GM19467 (cell line): Measurements from ENCODE around the gene PDZD7.

Source experiments
- ATAC-seq: cut with Tn5 transposase; IDR thresholded peaks from one replicate; pipeline ENCODE4 v1.9.1; 2021; ENCODE audit warnings: mild to moderate bottlenecking, moderate library complexity; ENCODE audit not compliant: unreplicated experiment

Gene PDZD7

GRCh38 chr10:101031128-101031795 is at the start of gene PDZD7, which contains the start of gene SFXN3:
PDZD7 (minus strand) TSS chr10:101031129; CDS start chr10:101030219, 910 bp downstream.
SFXN3 (plus strand) TSS chr10:101031234; CDS start chr10:101034695, 3,461 bp downstream.
- ATAC-seq = peak; percentile 91

DNA sequence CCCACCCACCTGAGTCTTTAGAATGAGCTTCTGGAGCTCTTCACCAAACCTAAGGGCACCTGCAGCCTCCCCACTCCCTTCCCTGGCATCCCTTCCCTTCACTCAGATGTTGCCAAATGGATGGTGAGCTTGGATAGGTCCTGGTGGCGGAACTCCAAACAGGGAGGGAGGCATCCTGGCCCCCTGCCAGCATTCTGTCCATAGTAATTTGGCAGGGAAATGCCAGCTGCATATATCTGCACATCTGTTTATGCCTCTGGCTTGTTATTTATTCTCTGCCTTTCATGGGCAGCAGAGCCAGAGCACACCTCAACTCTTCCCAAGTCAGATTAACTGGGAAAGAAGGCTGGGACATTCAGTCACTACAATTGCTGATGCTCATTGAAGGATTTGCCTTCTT is 48.9 kb upstream of the PDZD7 start:
- ATAC-seq = no peak

- ATAC-seq = no peak
Measured at GRCh38 chr10:101076630-101077029, 45.7 kb upstream of the PDZD7 start.

GRCh38 chr10:101075775-101076174 is 44.8 kb upstream of the PDZD7 start:
- ATAC-seq = no peak

DNA sequence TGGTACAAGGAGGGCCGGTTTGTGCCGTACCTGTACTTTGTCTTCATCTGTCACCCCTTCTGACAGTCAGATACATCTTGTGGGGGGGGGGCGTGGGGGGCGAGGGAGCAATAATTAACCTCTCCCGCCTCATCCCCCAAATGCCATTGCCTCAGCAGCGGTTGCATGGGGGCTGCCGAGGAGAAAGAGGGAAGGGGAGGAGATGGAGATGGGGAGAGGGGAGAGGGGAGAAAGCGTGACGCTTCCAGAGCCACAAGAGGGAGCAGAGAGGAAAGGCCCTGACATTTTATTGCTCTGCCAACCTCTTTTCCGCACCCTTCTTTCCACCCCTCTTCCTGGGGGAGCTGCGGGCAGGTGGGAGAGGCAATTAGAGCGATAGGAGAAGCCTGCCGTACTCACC is 42.7 kb upstream of the PDZD7 start:
- ATAC-seq = no peak

DNA sequence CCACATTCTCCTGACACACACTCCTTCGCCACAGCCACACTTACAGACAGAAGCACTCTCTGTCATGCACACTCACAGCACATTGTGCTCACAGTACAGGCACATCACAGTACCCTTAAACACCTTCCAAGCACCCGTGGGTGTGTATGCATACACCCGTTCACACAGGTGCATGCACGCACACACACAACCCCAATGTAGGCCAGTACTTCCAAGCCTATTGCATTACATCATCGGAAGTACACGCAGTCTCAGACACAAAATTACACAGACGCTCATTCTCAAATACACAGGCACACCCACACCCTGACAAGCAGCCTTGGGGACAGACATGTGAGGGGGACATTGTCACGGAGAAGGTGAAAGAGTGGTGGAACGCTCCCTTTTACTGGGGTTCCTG is 42.0 kb upstream of the PDZD7 start:
- no peak for ATAC-seq

- ATAC-seq = no peak
Measured at GRCh38 chr10:101071885-101072433, 41.0 kb upstream of the PDZD7 start.

GRCh38 chr10:101071267-101071884 is 40.4 kb upstream of the PDZD7 start:
- ATAC-seq = no peak

- no peak for ATAC-seq
Measured at GRCh38 chr10:101070098-101070497, 39.2 kb upstream of the PDZD7 start.

DNA sequence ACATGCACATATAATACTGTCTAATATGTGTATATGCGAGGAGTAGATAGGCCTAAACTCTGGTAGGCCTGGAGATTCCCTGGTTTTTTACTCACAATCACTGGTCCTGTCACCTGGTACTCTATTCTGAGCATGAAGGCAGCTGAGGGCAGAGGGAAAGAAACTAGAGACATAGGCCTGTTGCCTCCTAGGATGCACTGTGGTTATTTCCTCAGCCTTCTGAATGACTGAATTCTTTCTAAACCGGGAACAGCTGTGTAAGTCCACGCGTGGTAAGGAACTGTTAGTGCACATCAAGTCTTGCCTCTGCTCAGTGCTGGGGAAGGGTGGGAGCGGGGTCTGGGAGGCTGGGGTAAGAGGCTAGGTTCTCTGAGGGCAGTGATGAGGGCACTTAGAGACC is 38.5 kb upstream of the PDZD7 start:
- ATAC-seq = no peak

- ATAC-seq = no peak
Measured at GRCh38 chr10:101067356-101068083, 36.6 kb upstream of the PDZD7 start.

GRCh38 chr10:101066896-101067355 is 36.0 kb upstream of the PDZD7 start:
- ATAC-seq = no peak

DNA sequence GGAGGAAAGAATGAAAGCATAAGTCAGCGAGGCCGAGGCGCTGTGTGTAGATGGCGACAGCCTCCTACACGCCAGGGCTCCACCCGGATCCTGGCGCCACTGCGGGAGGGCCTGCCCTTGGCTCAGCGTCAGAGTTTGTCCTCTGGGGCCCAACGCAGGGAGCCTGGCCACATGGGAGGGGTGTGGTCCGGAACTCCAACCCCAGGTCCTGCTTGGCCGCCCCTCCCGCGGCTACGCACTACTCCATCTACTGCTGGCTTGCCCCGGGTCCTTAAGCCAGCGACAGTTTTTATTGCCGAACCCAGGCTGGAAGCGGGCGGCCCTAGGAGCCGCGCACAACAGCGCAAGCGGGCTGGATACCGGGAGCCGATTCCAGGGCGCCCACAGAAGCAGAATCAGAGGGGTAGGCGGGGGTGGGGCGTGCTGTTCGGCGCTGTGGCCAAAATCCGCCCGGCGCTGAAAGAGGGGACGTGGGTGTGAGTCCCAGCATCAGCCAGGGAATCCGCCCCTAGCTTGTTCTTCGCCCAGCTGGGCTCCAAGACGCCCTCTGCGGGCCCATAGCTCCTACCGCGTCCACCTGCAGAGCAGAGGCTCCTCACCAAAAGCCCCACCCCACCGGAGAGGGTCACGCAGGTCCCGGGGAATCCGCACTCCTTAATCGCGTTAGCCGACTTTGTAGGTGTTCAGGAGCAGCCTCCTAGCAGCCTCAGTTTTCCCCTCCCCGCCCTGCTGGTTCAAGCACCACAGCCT is 35.4 kb upstream of the PDZD7 start:
- no peak for ATAC-seq

DNA sequence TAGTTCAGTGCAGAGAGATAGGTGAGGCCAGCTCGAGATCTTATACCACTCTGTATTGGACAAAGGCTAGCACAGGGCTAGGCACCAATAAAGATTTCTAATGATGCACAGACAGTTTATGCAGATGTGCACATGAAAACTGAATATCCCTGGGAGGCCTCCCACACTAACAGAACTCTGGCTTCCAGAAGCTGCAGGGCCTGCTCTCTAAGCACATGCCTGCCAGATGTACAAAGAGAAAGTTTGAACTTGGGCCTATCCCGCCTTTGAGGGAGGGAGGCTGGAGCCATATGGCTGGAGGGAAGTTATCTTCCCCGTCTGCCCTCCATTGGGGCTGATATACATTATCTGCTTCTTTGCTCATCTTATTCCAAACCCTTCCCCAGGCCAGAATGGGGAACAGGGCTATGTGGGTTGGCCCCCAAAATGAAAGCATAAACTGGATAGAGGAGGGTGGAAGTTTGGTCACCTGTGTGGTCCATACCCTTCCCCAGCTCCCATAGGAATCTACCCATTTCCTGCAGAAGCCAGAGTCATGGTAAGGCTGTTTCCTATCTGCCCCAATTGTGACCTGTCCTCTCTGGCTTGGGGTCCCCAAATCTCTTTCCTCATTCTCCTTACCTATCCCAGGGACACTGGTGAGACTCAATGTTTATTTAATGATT is 34.7 kb upstream of the PDZD7 start:
- ATAC-seq = no peak

DNA sequence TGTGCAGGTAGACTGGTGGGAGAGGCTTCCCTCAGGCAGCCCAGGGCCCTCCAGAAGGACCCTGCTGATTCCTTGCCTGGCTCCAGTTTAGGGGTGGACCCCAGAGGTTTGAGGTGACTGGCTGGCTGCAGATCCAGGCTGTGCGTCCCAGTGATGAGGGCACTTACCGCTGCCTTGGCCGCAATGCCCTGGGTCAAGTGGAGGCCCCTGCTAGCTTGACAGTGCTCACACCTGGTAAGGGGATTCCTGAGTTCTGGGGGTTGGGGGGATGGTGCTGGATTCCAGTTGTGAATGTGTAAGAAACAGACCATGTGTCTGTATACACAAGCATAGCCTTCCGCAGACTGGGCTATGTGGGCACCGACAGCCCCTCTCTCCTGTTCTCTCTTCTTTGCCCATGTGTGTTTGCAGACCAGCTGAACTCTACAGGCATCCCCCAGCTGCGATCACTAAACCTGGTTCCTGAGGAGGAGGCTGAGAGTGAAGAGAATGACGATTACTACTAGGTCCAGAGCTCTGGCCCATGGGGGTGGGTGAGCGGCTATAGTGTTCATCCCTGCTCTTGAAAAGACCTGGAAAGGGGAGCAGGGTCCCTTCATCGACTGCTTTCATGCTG is 33.6 kb upstream of the PDZD7 start:
- no peak for ATAC-seq

- no peak for ATAC-seq
Measured at GRCh38 chr10:101063548-101064414, 32.9 kb upstream of the PDZD7 start.

GRCh38 chr10:101063050-101063525 is 32.2 kb upstream of the PDZD7 start:
- ATAC-seq = no peak

DNA sequence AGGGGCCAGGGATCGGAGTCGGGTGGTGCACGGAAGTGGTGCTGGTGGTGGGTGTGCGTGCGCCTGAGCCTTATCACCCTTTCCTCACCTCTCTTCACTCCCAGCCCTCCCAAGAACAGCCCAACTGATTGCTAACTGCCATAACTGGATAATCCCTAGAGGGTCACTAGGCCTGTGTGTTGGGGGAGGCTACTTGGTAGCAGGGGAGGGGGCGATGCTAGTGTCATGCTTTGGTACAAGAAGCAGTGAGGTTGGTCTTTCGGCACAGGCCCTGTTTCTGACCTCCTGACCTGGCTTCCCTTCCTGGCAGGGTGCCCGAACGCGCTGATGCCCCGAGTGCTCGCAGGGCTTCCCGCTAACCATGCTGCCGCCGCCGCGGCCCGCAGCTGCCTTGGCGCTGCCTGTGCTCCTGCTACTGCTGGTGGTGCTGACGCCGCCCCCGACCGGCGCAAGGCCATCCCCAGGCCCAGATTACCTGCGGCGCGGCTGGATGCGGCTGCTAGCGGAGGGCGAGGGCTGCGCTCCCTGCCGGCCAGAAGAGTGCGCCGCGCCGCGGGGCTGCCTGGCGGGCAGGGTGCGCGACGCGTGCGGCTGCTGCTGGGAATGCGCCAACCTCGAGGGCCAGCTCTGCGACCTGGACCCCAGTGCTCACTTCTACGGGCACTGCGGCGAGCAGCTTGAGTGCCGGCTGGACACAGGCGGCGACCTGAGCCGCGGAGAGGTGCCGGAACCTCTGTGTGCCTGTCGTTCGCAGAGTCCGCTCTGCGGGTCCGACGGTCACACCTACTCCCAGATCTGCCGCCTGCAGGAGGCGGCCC is 31.5 kb upstream of the PDZD7 start:
- ATAC-seq = no peak
